Hepatic stellate cell (primary cell): ENCODE measurements around the gene INTS1.

Experiments used
- DNase-seq: peaks from one replicate; pipeline ENCODE4 v3.0.0; 2011; ENCODE audit warnings: low spot score

The INTS1 gene

GRCh38 chr7:1463676-1464223, 40.4 kb downstream of the INTS1 start:
- DNase-seq, result no peak

- DNase-seq, result no peak
These were observed 42.4 kb downstream of the INTS1 start for GRCh38 chr7:1461646-1462375.

GRCh38 chr7:1460821-1461645, 43.2 kb downstream of the INTS1 start:
- peak; percentile 96 for DNase-seq

- DNase-seq, result no peak
These were observed 44.0 kb downstream of the INTS1 start for GRCh38 chr7:1459920-1460820.

- peak; percentile 100 for DNase-seq
These were observed 44.7 kb downstream of the INTS1 start for GRCh38 chr7:1459512-1459892.

GRCh38 chr7:1458683-1459511, 45.3 kb downstream of the INTS1 start, which contains the start of gene MICALL2:
Gene MICALL2 (minus strand): TSS chr7:1459470. CDS start chr7:1459326, 144 bp downstream.
- DNase-seq, result peak; percentile 99

- no peak for DNase-seq
These were observed 46.1 kb downstream of the INTS1 start for GRCh38 chr7:1457949-1458682.

GRCh38 chr7:1457059-1457948, 46.9 kb downstream of the INTS1 start:
- DNase-seq, result no peak

- DNase-seq, result no peak
These were observed 48.2 kb downstream of the INTS1 start for GRCh38 chr7:1455955-1456354.

GRCh38 chr7:1455241-1455939, 48.8 kb downstream of the INTS1 start:
- DNase-seq, result no peak

GRCh38 chr7:1454542-1454941, 49.6 kb downstream of the INTS1 start:
- no peak for DNase-seq

GRCh38 chr7:1452205-1452604, 52.0 kb downstream of the INTS1 start:
- no peak for DNase-seq

GRCh38 chr7:1450987-1451386, 53.2 kb downstream of the INTS1 start:
- no peak for DNase-seq

GRCh38 chr7:1450431-1450830, 53.8 kb downstream of the INTS1 start:
- no peak for DNase-seq

GRCh38 chr7:1449951-1450350, 54.2 kb downstream of the INTS1 start:
- no peak for DNase-seq

- DNase-seq, result no peak
These were observed 54.7 kb downstream of the INTS1 start for GRCh38 chr7:1449501-1449900.

GRCh38 chr7:1448958-1449357, 55.2 kb downstream of the INTS1 start:
- no peak for DNase-seq

- DNase-seq, result no peak
These were observed 56.5 kb downstream of the INTS1 start for GRCh38 chr7:1447551-1448244.
